HepG2 (cell line): ENCODE data around the gene KREMEN1. TPM values are rescaled to one million over a fixed set of nuclear protein-coding genes. Genes with fewer than 3 reads are reported as not detected.

ENCODE experiments used
- ATAC-seq: fragments of 200-7000 bp; cut with Tn5 transposase; 3 replicates; pipeline ENCODE4 v1.9.1; 2020; ENCODE audit warnings: mild to moderate bottlenecking, moderate library complexity
- BruUV-seq: library from RNA; stranded (reverse); fragments of 400-500 nt; replicated peaks from 2 replicates; lab custom pipeline; 2021; lab: Mats Ljungman, UMichigan
- CTCF ChIA-PET: fragments of 300-600 bp; formaldehyde crosslinking; extraction: SDS; loops from one replicate; lab custom pipeline; 2021; ENCODE audit warnings: low total read pairs, inconsistent platforms, low intra/inter-chr PET ratio; lab: Yijun Ruan, JAX
- POLR2A ChIA-PET: fragments of 350-600 bp; sonication (Branson Sonifier 250); formaldehyde crosslinking; loops from one replicate; lab custom pipeline; 2020; ENCODE audit warnings: antibody characterized with exemption, inconsistent platforms; lab: Yijun Ruan, JAX
- DNase-seq: peaks from one replicate; pipeline ENCODE4 v3.0.0-alpha.2; 2015; ENCODE audit warnings: low spot score
- FAIRE-seq: peaks from 3 replicates; lab custom pipeline; 2011; peaks lifted over from hg19 to GRCh38; lab: Jason Lieb, UNC
- H2AFZ ChIP-seq: one replicate; pipeline ENCODE4 v1.6.1; 2011; ENCODE audit warnings: low read length, inconsistent platforms
- H3K27ac ChIP-seq: fragments of 300-600 bp; 3 replicates; pipeline ENCODE4 v1.8.0; 2011; ENCODE audit warnings: mixed run types, mild to moderate bottlenecking, mixed read lengths, low read length, inconsistent platforms; ENCODE audit not compliant: insufficient read depth; ENCODE audit errors: extremely low read length
- H3K27me3 ChIP-seq, 2 experiments: fragments of 200-600 bp in 1 of 2; 2 replicates in 1 of 2; 3 replicates in 1 of 2; pipeline versions ENCODE4 v1.6.0 to v1.8.0; 2011; ENCODE audit warnings: low read length in 2 of 2, mild to moderate bottlenecking in 2 of 2, moderate library complexity in 2 of 2, inconsistent platforms in 1 of 2; ENCODE audit not compliant: insufficient read depth in 2 of 2, control insufficient read depth in 1 of 2
- H3K36me3 ChIP-seq, 2 experiments: fragments of 200-600 bp in 1 of 2; replicated peaks in 1 of 2; 2 replicates in 1 of 2; 3 replicates in 1 of 2; pipeline versions ENCODE4 v1.5.1 to v1.8.0; 2011; ENCODE audit warnings: low read length in 2 of 2, inconsistent platforms in 1 of 2; ENCODE audit not compliant: insufficient read depth in 2 of 2, control insufficient read depth in 1 of 2
- H3K4me1 ChIP-seq: 2 replicates; pipeline ENCODE4 v1.5.1; 2012; ENCODE audit warnings: low read length, inconsistent platforms; ENCODE audit not compliant: insufficient read depth
- H3K4me2 ChIP-seq: 2 replicates; pipeline ENCODE4 v1.6.0; 2011; ENCODE audit warnings: low read depth, low read length, inconsistent platforms
- H3K4me3 ChIP-seq, 3 experiments: fragments of 200-600 bp in 1 of 3; sonication (generic), shearing (Covaris generic) in 1 of 3; replicated peaks in 1 of 3; 2 replicates each; pipeline ENCODE4 v1.5.1; 2011 to 2016; ENCODE audit warnings: low read length in 3 of 3, inconsistent platforms in 2 of 3, low read depth in 2 of 3, mild to moderate bottlenecking in 2 of 3, control low read depth in 1 of 3, mixed read lengths in 1 of 3; ENCODE audit not compliant: insufficient read depth in 1 of 3
- H3K79me2 ChIP-seq: one replicate; pipeline ENCODE4 v1.6.1; 2011; ENCODE audit warnings: low read length, inconsistent platforms; ENCODE audit not compliant: insufficient read depth
- H3K9ac ChIP-seq: 2 replicates; pipeline ENCODE4 v1.6.0; 2011; ENCODE audit warnings: mild to moderate bottlenecking, low read depth, low read length, inconsistent platforms; ENCODE audit not compliant: insufficient read depth
- H3K9me3 ChIP-seq: 2 replicates; pipeline ENCODE4 v1.5.1; 2012; ENCODE audit warnings: mild to moderate bottlenecking, low read length
- H4K20me1 ChIP-seq: 2 replicates; pipeline ENCODE4 v1.6.0; 2011; ENCODE audit warnings: inconsistent platforms, mild to moderate bottlenecking, low read length, moderate library complexity; ENCODE audit not compliant: insufficient read depth
- BRCA1 ChIP-seq: sonication (generic); formaldehyde crosslinking; IDR thresholded peaks from 2 replicates; pipeline ENCODE4 v1.4.0; 2020; ENCODE audit warnings: missing genetic modification reagents
- ELF3 ChIP-seq: IDR thresholded peaks from 2 replicates; pipeline ENCODE4 v1.6.1; 2016; ENCODE audit warnings: missing genetic modification reagents, missing compliant biosample characterization
- FOXA1 ChIP-seq, 2 experiments: fragments of 450-650 bp in 1 of 2; sonication (generic) in 1 of 2; formaldehyde crosslinking in 1 of 2; IDR thresholded peaks; 2 replicates each; pipeline versions ENCODE4 v1.4.0 to v1.6.1; 2016 to 2020; ENCODE audit warnings: missing genetic modification reagents in 1 of 2
- FOXA3 ChIP-seq: IDR thresholded peaks from 2 replicates; pipeline ENCODE4 v1.6.1; 2016; ENCODE audit warnings: missing genetic modification reagents, missing compliant biosample characterization
- HDAC2 ChIP-seq: sonication (generic); formaldehyde crosslinking; IDR thresholded peaks from 2 replicates; pipeline ENCODE4 v1.4.0; 2020; ENCODE audit warnings: missing genetic modification reagents
- HNRNPK ChIP-seq: fragments of 200-400 bp; formaldehyde crosslinking; IDR thresholded peaks from 2 replicates; pipeline ENCODE4 v1.6.1; 2018; ENCODE audit warnings: low read length, low read depth, moderate library complexity, mild to moderate bottlenecking; ENCODE audit not compliant: poor library complexity, severe bottlenecking
- HOXA3 ChIP-seq: sonication (generic); formaldehyde crosslinking; IDR thresholded peaks from 2 replicates; pipeline ENCODE4 v1.5.0; 2020; ENCODE audit warnings: missing genetic modification reagents
- MYC ChIP-seq: sonication (generic); formaldehyde crosslinking; IDR thresholded peaks from 2 replicates; pipeline ENCODE4 v1.9.0; 2021; ENCODE audit warnings: missing genetic modification reagents, borderline replicate concordance
- NCOR1 ChIP-seq: fragments of 200-600 bp; sonication (generic); IDR thresholded peaks from 2 replicates; pipeline ENCODE4 v1.7.0; 2017; ENCODE audit warnings: antibody characterized with exemption, low read length, borderline replicate concordance
- TBP ChIP-seq: sonication (generic); formaldehyde crosslinking; IDR thresholded peaks from 2 replicates; pipeline ENCODE4 v1.5.0; 2020; ENCODE audit warnings: missing genetic modification reagents
- ZBTB21 ChIP-seq: sonication (generic); formaldehyde crosslinking; IDR thresholded peaks from 2 replicates; pipeline ENCODE4 v1.4.0; 2020; ENCODE audit warnings: missing genetic modification reagents
- ZKSCAN1 ChIP-seq: fragments of 150-350 bp; IDR thresholded peaks from 2 replicates; pipeline ENCODE4 v1.6.1; 2014; ENCODE audit warnings: low read length
- ZNF121 ChIP-seq: sonication (generic); formaldehyde crosslinking; IDR thresholded peaks from 2 replicates; pipeline ENCODE4 v1.5.0; 2020; ENCODE audit warnings: mild to moderate bottlenecking, missing genetic modification reagents
- ZNF770 ChIP-seq: sonication (generic); formaldehyde crosslinking; IDR thresholded peaks from 2 replicates; pipeline ENCODE4 v1.5.0; 2020; ENCODE audit warnings: mild to moderate bottlenecking, missing genetic modification reagents
- ZNF772 ChIP-seq: sonication (generic); formaldehyde crosslinking; IDR thresholded peaks from 2 replicates; pipeline ENCODE4 v1.5.0; 2020; ENCODE audit warnings: mild to moderate bottlenecking, missing genetic modification reagents
- WGBS: methylation state at CpG from one replicate; pipeline ENCODE4 v1.1.6; 2017; ENCODE audit warnings: low lambda C conversion rate; 5-methylcytosine and 5-hydroxymethylcytosine counted together
- in situ Hi-C: cut with HindIII; loops from 2 replicates; pipeline ENCODE4 v1.10.0; 2017; ENCODE audit warnings: low pct_unique_long_range_greater_than_20kb; ENCODE audit not compliant: extremely low pct_ligation_motif_present
- intact Hi-C: fragments of 100-400 bp; cut with micrococcal nuclease; formaldehyde crosslinking; loops from one replicate; pipeline ENCODE4 v1.10.0; 2022; ENCODE audit not compliant: unreplicated experiment
- polyA plus RNA-seq, 8 experiments: library from polyadenylated mRNA; depleted of rRNA in 3 of 8; stranded (reverse) in 7 of 8; unstranded in 1 of 8; fragments of >200 nt; fragmentation: Illumina TruSeq in 4 of 8; extraction: Trizol in 4 of 8; gene quantifications; 2 replicates each; pipeline versions ENCODE4 v1.2.1 to v1.2.3, GENCODE V29; 2011 to 2016; ENCODE audit warnings: low read depth in 4 of 8, missing spikeins in 1 of 8, mixed read lengths in 1 of 8; ENCODE audit not compliant: insufficient read depth in 1 of 8
- total RNA-seq, 5 experiments: library from RNA; depleted of rRNA; stranded (reverse); fragments of >200 nt; fragmentation: Illumina TruSeq; extraction: Trizol; gene quantifications; 2 replicates each; pipeline ENCODE4 v1.2.3, GENCODE V29; 2016; ENCODE audit warnings: low read depth in 1 of 5
- TF ChIP-seq, protein P1 (sequence below): sonication (generic); formaldehyde crosslinking; conservative IDR thresholded peaks from 2 replicates; pipeline ENCODE4 v1.4.0; 2020; ENCODE audit warnings: mild to moderate bottlenecking, missing genetic modification reagents, moderate library complexity

The KREMEN1 gene
- total and polyA plus RNA-seq, 2 of the 13 experiments (the other 11 are each of a cell fraction or from before 2014, with no cell fraction given), result 9.8 to 13.8 TPM

- TF ChIP-seq ZNF770 (CRISPR knock-in tag) (no peak), HDAC2 (CRISPR knock-in tag) (no peak), ZNF772 (CRISPR knock-in tag) (no peak)
These were observed 102.5 kb downstream of the KREMEN1 start (continued) for GRCh38 chr22:29175312-29175835.

GRCh38 chr22:29183971-29184848 is 111.4 kb downstream of the KREMEN1 start:
- DNase-seq, result no peak
- ChIA-PET CTCF (no interaction called here), POLR2A (no interaction called here)
- Histone ChIP-seq H3K4me1 (peaks cover 27% of the 10 kb centered on the region), H3K9me3 (no peaks in the 10 kb centered on the region), H3K9ac (no peak overlapping the region), H3K4me3 (no peak overlapping the region), H3K27ac (no peak overlapping the region), H3K79me2 (no peaks in the 10 kb centered on the region), H3K4me2 (peak overlapping the region; percentile 54), H2AFZ (no peak overlapping the region), H3K36me3 (no peaks in the 10 kb centered on the region), H3K27me3 (0 out of 5 replicates have a peak, but pooled peaks cover 0 to 1% of the 10 kb centered on the region in 2 experiments), H4K20me1 (no peaks in the 10 kb centered on the region)
- peak; percentile 74 for ATAC-seq
- WGBS, result 40% methylated on average over 14 of the region's 19 CpGs
- intact Hi-C loops (no loop called here), in situ Hi-C loops (no loop called here)
- FAIRE-seq, result no peak
- no TSS peak for BruUV-seq
- TF ChIP-seq, protein P1, sequence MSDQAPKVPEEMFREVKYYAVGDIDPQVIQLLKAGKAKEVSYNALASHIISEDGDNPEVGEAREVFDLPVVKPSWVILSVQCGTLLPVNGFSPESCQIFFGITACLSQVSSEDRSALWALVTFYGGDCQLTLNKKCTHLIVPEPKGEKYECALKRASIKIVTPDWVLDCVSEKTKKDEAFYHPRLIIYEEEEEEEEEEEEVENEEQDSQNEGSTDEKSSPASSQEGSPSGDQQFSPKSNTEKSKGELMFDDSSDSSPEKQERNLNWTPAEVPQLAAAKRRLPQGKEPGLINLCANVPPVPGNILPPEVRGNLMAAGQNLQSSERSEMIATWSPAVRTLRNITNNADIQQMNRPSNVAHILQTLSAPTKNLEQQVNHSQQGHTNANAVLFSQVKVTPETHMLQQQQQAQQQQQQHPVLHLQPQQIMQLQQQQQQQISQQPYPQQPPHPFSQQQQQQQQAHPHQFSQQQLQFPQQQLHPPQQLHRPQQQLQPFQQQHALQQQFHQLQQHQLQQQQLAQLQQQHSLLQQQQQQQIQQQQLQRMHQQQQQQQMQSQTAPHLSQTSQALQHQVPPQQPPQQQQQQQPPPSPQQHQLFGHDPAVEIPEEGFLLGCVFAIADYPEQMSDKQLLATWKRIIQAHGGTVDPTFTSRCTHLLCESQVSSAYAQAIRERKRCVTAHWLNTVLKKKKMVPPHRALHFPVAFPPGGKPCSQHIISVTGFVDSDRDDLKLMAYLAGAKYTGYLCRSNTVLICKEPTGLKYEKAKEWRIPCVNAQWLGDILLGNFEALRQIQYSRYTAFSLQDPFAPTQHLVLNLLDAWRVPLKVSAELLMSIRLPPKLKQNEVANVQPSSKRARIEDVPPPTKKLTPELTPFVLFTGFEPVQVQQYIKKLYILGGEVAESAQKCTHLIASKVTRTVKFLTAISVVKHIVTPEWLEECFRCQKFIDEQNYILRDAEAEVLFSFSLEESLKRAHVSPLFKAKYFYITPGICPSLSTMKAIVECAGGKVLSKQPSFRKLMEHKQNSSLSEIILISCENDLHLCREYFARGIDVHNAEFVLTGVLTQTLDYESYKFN, result 0 out of 2 replicates have a peak, but pooled peaks have one; percentile 30
- TF ChIP-seq ZBTB21 (no peak), MYC (CRISPR knock-in tag) (peak; percentile 16; the same call in 1 of the 2 replicates), FOXA3 (CRISPR knock-in tag) (0 out of 2 replicates have a peak, but pooled peaks have one; percentile 31), ZNF121 (peak; percentile 95), TBP (no peak), HNRNPK (no peak), FOXA1 (IDR thresholded peaks at IDR 0.05) (no peak), FOXA1 (CRISPR knock-in tag; IDR thresholded peaks at IDR 0.05) (peak; percentile 33; the same call in 1 of the 2 replicates), ZKSCAN1 (peak; percentile 79), ELF3 (CRISPR knock-in tag) (0 out of 2 replicates have a peak, but pooled peaks have one; percentile 24), HOXA3 (CRISPR knock-in tag) (peak; percentile 18; the same call in 1 of the 2 replicates), NCOR1 (no peak), BRCA1 (CRISPR knock-in tag) (no peak)
